Retinal pigment epithelial cell (primary cell): ENCODE measurements around the gene PTPN12.
"Not testable (repeated sequence)": the region's sequence is repeated elsewhere in the genome, so short reads cannot be mapped to it uniquely, and the experiment has no call there.

Experiments used
- DNase-seq: peaks from one replicate; pipeline ENCODE4 v3.0.0-alpha.2; 2010; ENCODE audit warnings: low read depth
- H3K4me3 ChIP-seq: 2 replicates; pipeline ENCODE4 v1.5.1; 2011; ENCODE audit warnings: mild to moderate bottlenecking, low read length, control low read depth, moderate library complexity
- CTCF ChIP-seq: conservative IDR thresholded peaks from 2 replicates; pipeline ENCODE4 v1.5.1; 2011; ENCODE audit warnings: low read depth, low read length, control low read depth, inconsistent platforms

Gene PTPN12

GRCh38 chr7:77516085-77516484 lies 21.0 kb upstream of the PTPN12 start:
- H3K4me3 ChIP-seq = no peak overlapping the region
- no peak for TF ChIP-seq CTCF
- no peak for DNase-seq

- H3K4me3 ChIP-seq = no peak overlapping the region
- TF ChIP-seq CTCF = no peak
- DNase-seq = no peak
Observed at GRCh38 chr7:77520261-77520660, 16.8 kb upstream of the PTPN12 start.

GRCh38 chr7:77521537-77521936 lies 15.6 kb upstream of the PTPN12 start:
- not testable (repeated sequence) for H3K4me3 ChIP-seq, DNase-seq

GRCh38 chr7:77524731-77525130 lies 12.4 kb upstream of the PTPN12 start:
- no peak for DNase-seq
- no peak for TF ChIP-seq CTCF
- no peak overlapping the region for H3K4me3 ChIP-seq

- TF ChIP-seq CTCF = no peak
- no peak overlapping the region for H3K4me3 ChIP-seq
- DNase-seq = no peak
Observed at GRCh38 chr7:77525231-77525630, 11.9 kb upstream of the PTPN12 start.

GRCh38 chr7:77528368-77528767 lies 8.7 kb upstream of the PTPN12 start:
- DNase-seq = no peak
- no peak overlapping the region for H3K4me3 ChIP-seq
- TF ChIP-seq CTCF = no peak

- no peak overlapping the region for H3K4me3 ChIP-seq
- no peak for DNase-seq
- TF ChIP-seq CTCF = no peak
Observed at GRCh38 chr7:77529279-77529678, 7.8 kb upstream of the PTPN12 start.

GRCh38 chr7:77531038-77531437 lies 6.1 kb upstream of the PTPN12 start:
- DNase-seq = no peak
- no peak overlapping the region for H3K4me3 ChIP-seq
- no peak for TF ChIP-seq CTCF
